H9 (cell line): ENCODE measurements around the gene ENGASE. TPM values are rescaled to one million over a fixed set of nuclear protein-coding genes. Genes with fewer than 3 reads are reported as not detected.

Source experiments
- DNase-seq: peaks from one replicate; pipeline ENCODE4 v3.0.0-alpha.2; 2017
- H2AFZ ChIP-seq: one replicate; pipeline ENCODE4 v1.6.1; 2013; ENCODE audit warnings: mild to moderate bottlenecking, low read length, control low read depth, moderate library complexity
- H2AK5ac ChIP-seq: 2 replicates; pipeline ENCODE4 v1.6.1; 2013; ENCODE audit warnings: low read length, control low read depth, mixed read lengths; ENCODE audit not compliant: insufficient read length
- H2BK120ac ChIP-seq: one replicate; pipeline ENCODE4 v1.6.1; 2013; ENCODE audit warnings: low read depth, mild to moderate bottlenecking, low read length, control low read depth, inconsistent platforms; ENCODE audit not compliant: poor library complexity, severe bottlenecking
- H2BK12ac ChIP-seq: 2 replicates; pipeline ENCODE4 v1.6.1; 2013; ENCODE audit warnings: low read length, control low read depth, mixed read lengths, low read depth; ENCODE audit not compliant: insufficient read length
- H2BK15ac ChIP-seq: 2 replicates; pipeline ENCODE4 v1.6.1; 2013; ENCODE audit warnings: low read depth, low read length, control low read depth
- H2BK20ac ChIP-seq: one replicate; pipeline ENCODE4 v1.6.1; 2013; ENCODE audit warnings: low read depth, mild to moderate bottlenecking, low read length, control low read depth, inconsistent platforms; ENCODE audit not compliant: poor library complexity, severe bottlenecking
- H2BK5ac ChIP-seq: 2 replicates; pipeline ENCODE4 v1.6.1; 2013; ENCODE audit warnings: low read length, control low read depth, mixed read lengths; ENCODE audit not compliant: insufficient read length
- H3K14ac ChIP-seq: 2 replicates; pipeline ENCODE4 v1.6.1; 2013; ENCODE audit warnings: low read length, control low read depth; ENCODE audit not compliant: insufficient read depth
- H3K18ac ChIP-seq: 2 replicates; pipeline ENCODE4 v1.6.1; 2013; ENCODE audit warnings: low read depth, mild to moderate bottlenecking, mixed read lengths, low read length, control low read depth; ENCODE audit not compliant: insufficient read length
- H3K23ac ChIP-seq: 2 replicates; pipeline ENCODE4 v1.6.1; 2013; ENCODE audit warnings: low read length, control low read depth, mixed read lengths, low read depth; ENCODE audit not compliant: insufficient read length
- H3K23me2 ChIP-seq: 2 replicates; pipeline ENCODE4 v1.6.1; 2013; ENCODE audit warnings: low read depth, mild to moderate bottlenecking, mixed read lengths, low read length, control low read depth; ENCODE audit not compliant: insufficient read length, poor library complexity, severe bottlenecking
- H3K27ac ChIP-seq: 2 replicates; pipeline ENCODE4 v1.5.1; 2013; ENCODE audit warnings: low read length, control low read depth, mixed read lengths, low read depth; ENCODE audit not compliant: insufficient read length
- H3K27me3 ChIP-seq: 2 replicates; pipeline ENCODE4 v1.6.1; 2013; ENCODE audit warnings: low read length, control low read depth, inconsistent platforms; ENCODE audit not compliant: insufficient read depth
- H3K4ac ChIP-seq: 2 replicates; pipeline ENCODE4 v1.6.1; 2013; ENCODE audit warnings: low read depth, mild to moderate bottlenecking, control low read depth, inconsistent platforms, low read length, moderate library complexity
- H3K4me1 ChIP-seq: 2 replicates; pipeline ENCODE4 v1.6.1; 2013; ENCODE audit warnings: low read length, control low read depth, inconsistent platforms; ENCODE audit not compliant: insufficient read depth
- H3K4me2 ChIP-seq: 2 replicates; pipeline ENCODE4 v1.6.1; 2013; ENCODE audit warnings: low read length, control low read depth, mixed read lengths; ENCODE audit not compliant: insufficient read length, insufficient read depth
- H3K56ac ChIP-seq: 2 replicates; pipeline ENCODE4 v1.6.1; 2013; ENCODE audit warnings: low read depth, mild to moderate bottlenecking, mixed read lengths, low read length, control low read depth; ENCODE audit not compliant: insufficient read length
- H3K79me1 ChIP-seq: 2 replicates; pipeline ENCODE4 v1.6.1; 2013; ENCODE audit warnings: low read depth, mild to moderate bottlenecking, moderate library complexity, low read length, control low read depth, inconsistent platforms; ENCODE audit not compliant: insufficient read depth, poor library complexity, severe bottlenecking
- H3K79me2 ChIP-seq: 2 replicates; pipeline ENCODE4 v1.6.1; 2013; ENCODE audit warnings: low read length, control low read depth, inconsistent platforms; ENCODE audit not compliant: insufficient read depth
- H3K9ac ChIP-seq: 2 replicates; pipeline ENCODE4 v1.6.1; 2013; ENCODE audit warnings: low read length, control low read depth, mixed read lengths; ENCODE audit not compliant: insufficient read length; ENCODE audit errors: extremely low read depth
- H3K9me3 ChIP-seq: one replicate; pipeline ENCODE4 v1.6.1; 2013; ENCODE audit warnings: low read depth, low read length, inconsistent platforms; ENCODE audit not compliant: control insufficient read depth
- H3T11ph ChIP-seq: one replicate; pipeline ENCODE4 v1.6.1; 2013; ENCODE audit warnings: mild to moderate bottlenecking, low read length, control low read depth, inconsistent platforms
- H4K20me1 ChIP-seq: one replicate; pipeline ENCODE4 v1.6.1; 2013; ENCODE audit not compliant: control insufficient read depth, insufficient read length, insufficient read depth
- H4K5ac ChIP-seq: 2 replicates; pipeline ENCODE4 v1.6.1; 2013; ENCODE audit warnings: low read depth, mild to moderate bottlenecking, mixed read lengths, low read length, control low read depth; ENCODE audit not compliant: insufficient read length
- H4K8ac ChIP-seq: replicated peaks from 2 replicates; pipeline ENCODE4 v1.6.1; 2013; ENCODE audit warnings: low read length, control low read depth, mixed read lengths, low read depth; ENCODE audit not compliant: insufficient read length
- H4K91ac ChIP-seq: 2 replicates; pipeline ENCODE4 v1.6.1; 2013; ENCODE audit warnings: low read depth, mild to moderate bottlenecking, moderate library complexity, mixed read lengths, low read length, control low read depth; ENCODE audit not compliant: insufficient read length
- H3K27ac Mint-ChIP-seq, 3 experiments: 2 replicates in 2 of 3; 3 replicates in 1 of 3; pipeline ENCODE4 v1.8.0; 2020 to 2021; ENCODE audit warnings: mixed read lengths in 3 of 3, mild to moderate bottlenecking in 1 of 3, moderate library complexity in 1 of 3
- H3K27me3 Mint-ChIP-seq: 2 replicates; pipeline ENCODE4 v1.8.0; 2021; ENCODE audit warnings: low read depth, mild to moderate bottlenecking, moderate library complexity, mixed read lengths
- H3K36me3 Mint-ChIP-seq, 3 experiments: 2 replicates in 2 of 3; 3 replicates in 1 of 3; pipeline ENCODE4 v1.8.0; 2020 to 2021; ENCODE audit warnings: low read depth in 3 of 3, mixed read lengths in 3 of 3; ENCODE audit not compliant: insufficient read depth in 1 of 3
- H3K4me1 Mint-ChIP-seq, 2 experiments: 2 replicates each; pipeline ENCODE4 v1.8.0; 2020; ENCODE audit warnings: mixed read lengths in 2 of 2
- H3K4me3 Mint-ChIP-seq, 2 experiments: 2 replicates in 1 of 2; 3 replicates in 1 of 2; pipeline ENCODE4 v1.8.0; 2020 to 2021; ENCODE audit warnings: mild to moderate bottlenecking in 2 of 2, mixed read lengths in 2 of 2, moderate library complexity in 1 of 2
- H3K9me3 Mint-ChIP-seq, 2 experiments: 2 replicates in 1 of 2; 3 replicates in 1 of 2; pipeline ENCODE4 v1.8.0; 2020; ENCODE audit warnings: mild to moderate bottlenecking in 2 of 2, mixed read lengths in 2 of 2, moderate library complexity in 1 of 2
- CTCF ChIP-seq: fragments of 200-600 bp; sonication (generic); conservative IDR thresholded peaks from 3 replicates; pipeline ENCODE4 v1.8.0; 2021; ENCODE audit warnings: antibody characterized with exemption, mild to moderate bottlenecking
- WGBS: extraction: QIAGEN DNeasy Blood & Tissue Kit; methylation state at CpG from one replicate; pipeline ENCODE4 v1.1.7; 2013; ENCODE audit warnings: missing lambda C conversion rate, low lambda C conversion rate, mixed read lengths; ENCODE audit not compliant: insufficient read length; ENCODE audit errors: extremely low coverage; 5-methylcytosine and 5-hydroxymethylcytosine counted together
- total RNA-seq: library from RNA; stranded (reverse); gene quantifications from 2 replicates; pipeline ENCODE4 v1.2.1, GENCODE V29; 2021

ENGASE gene
- total RNA-seq, 1 experiment from 2014 or later, result 20.6 TPM

GRCh38 chr17:79085921-79086551 is 11.4 kb downstream of the ENGASE start:
- WGBS, result no CpG with 5 or more reads among the region's 28 CpGs
- peaks cover 6 to 24% (median 13%) of the 10 kb centered on the region in 3 experiments; a peak in 6 of 7 replicates for H3K36me3 Mint-ChIP-seq
- H3K23me2 ChIP-seq, result no peaks in the 10 kb centered on the region
- H3K4me1 Mint-ChIP-seq, result peaks cover 0 to 3% of the 10 kb centered on the region in 2 experiments; a peak in 2 of 4 replicates
- no peak overlapping the region for H3K4ac ChIP-seq
- no peak overlapping the region for H3K14ac ChIP-seq
- DNase-seq, result no peak
- H2BK12ac ChIP-seq, result no peak overlapping the region
- no peaks in the 10 kb centered on the region for H3K27me3 Mint-ChIP-seq
- H4K5ac ChIP-seq, result no peak overlapping the region
- no peaks in the 10 kb centered on the region for H4K20me1 ChIP-seq
- no peak overlapping the region for H3K4me2 ChIP-seq
- no peak overlapping the region for H2BK20ac ChIP-seq
- H3K4me1 ChIP-seq, result no peaks in the 10 kb centered on the region
- no peak overlapping the region for H2BK120ac ChIP-seq
- H2BK5ac ChIP-seq, result no peak overlapping the region
- no peak overlapping the region for H2AFZ ChIP-seq
- no peaks in the 10 kb centered on the region for H3K27me3 ChIP-seq
- H3K9ac ChIP-seq, result no peak overlapping the region
- no peak overlapping the region for H3K56ac ChIP-seq
- no peak overlapping the region for H3K23ac ChIP-seq
- no peak overlapping the region for H2BK15ac ChIP-seq
- H2AK5ac ChIP-seq, result no peak overlapping the region
- H3K9me3 Mint-ChIP-seq, result peaks cover 0 to 3% of the 10 kb centered on the region in 2 experiments; a peak in 2 of 5 replicates
- H3T11ph ChIP-seq, result no peak overlapping the region
- no peaks in the 10 kb centered on the region for H3K9me3 ChIP-seq
- H4K8ac ChIP-seq, result no peak overlapping the region
- no peaks in the 10 kb centered on the region for H3K79me2 ChIP-seq
- H3K4me3 Mint-ChIP-seq, result no peak overlapping the region
- TF ChIP-seq CTCF, result no peak
- no peak overlapping the region; a peak in 1 of 7 replicates for H3K27ac Mint-ChIP-seq
- H3K18ac ChIP-seq, result no peak overlapping the region
- H4K91ac ChIP-seq, result no peak overlapping the region
- H3K27ac ChIP-seq, result no peak overlapping the region
- no peaks in the 10 kb centered on the region for H3K79me1 ChIP-seq
